GM21367 (cell line): Measurements from ENCODE around the gene POLR3A.
"Not testable (repeated sequence)": the region's sequence is repeated elsewhere in the genome, so short reads cannot be mapped to it uniquely, and the experiment has no call there.

Experiments used
- ATAC-seq: cut with Tn5 transposase; IDR thresholded peaks from one replicate; pipeline ENCODE4 v1.9.1; 2021; ENCODE audit not compliant: unreplicated experiment

Gene POLR3A

GRCh38 chr10:78029269-78030226 lies at the start of gene POLR3A:
Gene POLR3A, minus strand, starts transcription at chr10:78029515. Its CDS starts 108 bp downstream, at chr10:78029407.
- peak; percentile 47 for ATAC-seq

- ATAC-seq, result no peak
These were observed 49.4 kb upstream of the POLR3A start for GRCh38 chr10:78078539-78079330.

- ATAC-seq, result not testable (repeated sequence)
These were observed 46.5 kb upstream of the POLR3A start for GRCh38 chr10:78075806-78076205.

GRCh38 chr10:78072504-78072903 lies 43.2 kb upstream of the POLR3A start:
- no peak for ATAC-seq

- ATAC-seq, result no peak
These were observed 42.5 kb upstream of the POLR3A start for GRCh38 chr10:78071857-78072179.

GRCh38 chr10:78071140-78071856 lies 42.0 kb upstream of the POLR3A start:
- ATAC-seq, result no peak

GRCh38 chr10:78070726-78071125 lies 41.4 kb upstream of the POLR3A start:
- ATAC-seq, result no peak

- not testable (repeated sequence) for ATAC-seq
These were observed 40.7 kb upstream of the POLR3A start for GRCh38 chr10:78070064-78070463.

- ATAC-seq, result no peak
These were observed 39.8 kb upstream of the POLR3A start for GRCh38 chr10:78069151-78069550.

DNA sequence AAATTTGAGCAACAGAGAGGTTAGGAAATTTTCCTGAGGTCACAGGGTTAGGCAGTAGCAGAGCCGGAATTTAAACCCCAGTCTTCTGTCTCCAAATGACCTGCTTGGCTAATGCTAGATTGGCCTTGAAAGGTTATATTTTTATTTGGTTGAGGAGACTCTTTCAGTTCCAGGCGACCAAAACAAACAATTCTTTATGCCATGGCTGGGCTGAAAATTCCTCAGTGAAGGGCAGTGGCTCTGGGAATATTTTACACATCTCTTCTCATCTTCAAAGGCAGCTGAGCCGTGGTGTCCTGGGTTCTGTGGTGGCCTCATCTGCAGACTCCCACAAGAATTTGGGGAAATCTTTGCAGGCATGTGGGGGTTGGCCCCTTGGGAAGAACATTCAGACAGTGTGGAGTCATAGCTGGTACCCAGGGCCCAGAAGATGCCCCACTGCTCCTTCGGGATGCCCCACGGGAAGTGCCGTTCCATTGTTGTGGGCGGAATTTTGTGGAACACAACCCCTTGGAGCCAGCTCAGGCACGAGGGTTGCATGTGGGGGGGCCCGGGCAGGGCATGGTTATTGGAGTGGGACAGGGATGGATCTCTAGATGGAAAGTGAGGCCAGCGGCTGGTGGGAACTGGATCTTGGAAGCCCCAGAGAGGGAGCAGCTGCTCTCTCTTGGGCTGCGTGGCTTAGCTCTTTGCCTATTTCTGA lies 37.6 kb upstream of the POLR3A start:
- ATAC-seq, result no peak

DNA sequence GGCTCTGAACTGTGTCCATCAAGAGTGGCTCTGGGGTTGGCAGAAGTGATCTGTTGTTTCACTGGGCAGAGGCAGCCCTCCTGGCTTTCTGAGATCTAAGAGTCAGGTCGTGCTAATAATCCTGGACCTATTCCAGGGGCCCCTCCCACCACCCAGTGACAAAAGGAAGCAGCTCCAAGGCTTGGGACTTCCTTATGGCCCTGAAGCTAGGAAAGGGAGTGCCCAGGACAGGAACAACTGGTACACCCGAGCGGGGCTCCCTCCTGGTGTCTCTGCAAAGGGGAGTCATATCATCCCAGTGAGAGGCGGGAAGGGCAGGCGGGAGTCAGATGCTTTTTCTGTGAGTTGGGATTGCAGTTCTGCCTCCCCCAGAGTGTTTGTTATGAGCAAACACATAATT lies 36.7 kb upstream of the POLR3A start:
- no peak for ATAC-seq

GRCh38 chr10:78065611-78066010 lies 36.3 kb upstream of the POLR3A start:
- no peak for ATAC-seq

GRCh38 chr10:78064919-78065318 lies 35.6 kb upstream of the POLR3A start:
- ATAC-seq, result not testable (repeated sequence)

GRCh38 chr10:78063236-78063635 lies 33.9 kb upstream of the POLR3A start:
- no peak for ATAC-seq

DNA sequence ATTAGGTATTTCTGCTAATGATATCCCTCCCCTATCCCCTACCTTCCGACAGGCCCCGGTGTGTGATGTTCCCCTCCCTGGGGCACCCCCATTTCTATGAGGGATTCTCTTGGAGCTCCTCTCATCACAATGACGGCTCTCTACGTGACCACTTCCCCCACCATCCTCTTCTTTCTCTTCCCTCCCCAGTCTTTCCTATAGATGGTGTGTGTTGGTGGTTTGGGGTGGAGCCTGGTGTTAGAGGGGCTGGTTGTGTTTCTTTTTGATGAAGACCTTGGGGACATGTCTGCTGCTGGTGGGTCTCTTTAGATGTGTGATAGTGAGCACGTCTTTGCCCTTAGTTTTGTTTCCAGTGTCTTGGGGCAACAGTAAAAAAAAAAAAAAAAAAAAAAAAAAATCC lies 33.0 kb upstream of the POLR3A start:
- ATAC-seq, result no peak

GRCh38 chr10:78059906-78060702 lies 30.8 kb upstream of the POLR3A start:
- no peak for ATAC-seq

GRCh38 chr10:78058562-78058961 lies 29.2 kb upstream of the POLR3A start:
- no peak for ATAC-seq

DNA sequence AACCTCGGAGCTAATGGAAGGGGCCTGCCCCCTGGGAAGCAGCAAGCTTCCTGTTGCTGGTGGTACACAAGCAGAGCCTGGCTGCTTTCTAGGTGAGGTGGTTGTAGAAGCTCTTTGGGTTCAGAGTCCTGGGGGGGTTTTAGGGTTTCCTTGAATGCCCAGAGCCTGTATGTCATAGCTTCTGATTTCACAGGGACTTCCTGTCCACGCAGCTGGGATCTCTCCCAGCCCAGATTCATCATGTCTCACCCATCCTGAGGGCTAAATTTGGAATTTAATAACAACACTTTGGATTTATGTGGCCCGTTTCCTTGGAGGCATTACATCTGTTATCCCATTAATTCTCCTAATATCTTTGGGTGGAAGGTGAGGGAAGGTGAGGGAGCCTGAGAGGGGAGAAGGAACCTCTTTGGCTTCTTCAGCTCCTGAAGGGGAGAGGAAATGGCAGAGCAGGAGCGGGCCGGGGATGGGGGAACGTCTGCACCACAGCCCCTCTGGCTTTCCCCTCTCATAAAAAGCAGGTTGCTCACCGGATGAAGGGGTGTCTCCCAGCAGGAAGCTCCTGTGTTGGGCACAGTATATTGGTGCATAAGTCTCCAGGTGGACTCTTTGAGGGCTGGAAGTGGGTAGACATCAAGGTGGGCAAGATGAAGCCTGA lies 24.0 kb upstream of the POLR3A start:
- ATAC-seq, result no peak

GRCh38 chr10:78049851-78050250 lies 20.5 kb upstream of the POLR3A start:
- no peak for ATAC-seq
